Breast epithelium (tissue), 4 donors: ENCODE data around the gene ARNT2. TPM values are rescaled to one million over a fixed set of nuclear protein-coding genes. Genes with fewer than 3 reads are reported as not detected.

Experiments used
- DNase-seq, 2 donors: peaks; one replicate each; pipeline ENCODE4 v3.0.0-alpha.2; 2019; ENCODE audit warnings: low spot score in 2 of 2
- H3K27ac ChIP-seq, 2 donors: fragments of 200-600 bp; sonication (generic) in 1 of 2; one replicate each; pipeline ENCODE4 v1.5.1; 2016 to 2019; ENCODE audit warnings: mild to moderate bottlenecking in 1 of 2
- H3K27me3 ChIP-seq, 2 donors: fragments of 200-600 bp; sonication (generic) in 1 of 2; one replicate each; pipeline versions ENCODE4 v1.5.1 to v1.6.0; 2017 to 2019; ENCODE audit warnings: control low read depth in 1 of 2, mild to moderate bottlenecking in 1 of 2
- H3K36me3 ChIP-seq: fragments of 200-600 bp; one replicate; pipeline ENCODE4 v1.5.1; 2019
- H3K4me1 ChIP-seq, 2 donors: fragments of 200-600 bp; sonication (generic); one replicate each; pipeline ENCODE4 v1.5.1; 2016 to 2019; ENCODE audit warnings: control low read depth in 1 of 2
- H3K4me3 ChIP-seq, 3 donors: fragments of 200-600 bp; sonication (generic); 1 replicate in 2 of 3; 2 replicates in 1 of 3; pipeline ENCODE4 v1.5.1; 2016 to 2019; ENCODE audit warnings: mild to moderate bottlenecking in 3 of 3, moderate library complexity in 2 of 3
- H3K9me3 ChIP-seq, 2 donors: fragments of 200-600 bp; sonication (generic) in 1 of 2; one replicate each; pipeline ENCODE4 v1.5.1; 2016 to 2019; ENCODE audit warnings: control low read depth in 1 of 2
- POLR2A ChIP-seq: fragments of 450-650 bp; IDR thresholded peaks from one replicate; pipeline ENCODE4 v1.6.1; 2016; ENCODE audit warnings: antibody characterized with exemption, mild to moderate bottlenecking, moderate library complexity
- POLR2AphosphoS5 ChIP-seq, 3 donors: sonication (generic); formaldehyde crosslinking; IDR thresholded peaks; one replicate each; pipeline ENCODE4 v1.6.1; 2017; ENCODE audit warnings: antibody characterized with exemption in 3 of 3
- intact Hi-C: fragments of 100-400 bp; cut with DNase I; formaldehyde crosslinking; loops from one replicate; pipeline ENCODE4 v1.15.1; 2023; ENCODE audit warnings: low total_unique reads
- total RNA-seq, 3 donors: library from RNA; depleted of rRNA; stranded (reverse); fragments of >200 nt; gene quantifications; one replicate each; pipeline ENCODE4 v1.1.0, GENCODE V29; 2016
- TF ChIP-seq, protein P1 (sequence below), 3 donors: fragments of 450-650 bp; IDR thresholded peaks; one replicate each; pipeline ENCODE4 v1.5.1; 2016 to 2017; ENCODE audit warnings: antibody characterized with exemption in 3 of 3, mild to moderate bottlenecking in 3 of 3, moderate library complexity in 3 of 3

Gene ARNT2
- total RNA-seq, 3 donors from 2014 or later, result 5.9 to 8.5 (median 7.0) TPM

- Histone ChIP-seq H3K9me3 (no peaks in the 10 kb centered on the region), H3K4me1 (no peaks in the 10 kb centered on the region), H3K27me3 (no peaks in the 10 kb centered on the region), H3K36me3 (no peaks in the 10 kb centered on the region), H3K27ac (no peak overlapping the region), H3K4me3 (no peak overlapping the region)
- intact Hi-C loops, result no loop called here
- DNase-seq, result no peak
- TF ChIP-seq, protein P1, sequence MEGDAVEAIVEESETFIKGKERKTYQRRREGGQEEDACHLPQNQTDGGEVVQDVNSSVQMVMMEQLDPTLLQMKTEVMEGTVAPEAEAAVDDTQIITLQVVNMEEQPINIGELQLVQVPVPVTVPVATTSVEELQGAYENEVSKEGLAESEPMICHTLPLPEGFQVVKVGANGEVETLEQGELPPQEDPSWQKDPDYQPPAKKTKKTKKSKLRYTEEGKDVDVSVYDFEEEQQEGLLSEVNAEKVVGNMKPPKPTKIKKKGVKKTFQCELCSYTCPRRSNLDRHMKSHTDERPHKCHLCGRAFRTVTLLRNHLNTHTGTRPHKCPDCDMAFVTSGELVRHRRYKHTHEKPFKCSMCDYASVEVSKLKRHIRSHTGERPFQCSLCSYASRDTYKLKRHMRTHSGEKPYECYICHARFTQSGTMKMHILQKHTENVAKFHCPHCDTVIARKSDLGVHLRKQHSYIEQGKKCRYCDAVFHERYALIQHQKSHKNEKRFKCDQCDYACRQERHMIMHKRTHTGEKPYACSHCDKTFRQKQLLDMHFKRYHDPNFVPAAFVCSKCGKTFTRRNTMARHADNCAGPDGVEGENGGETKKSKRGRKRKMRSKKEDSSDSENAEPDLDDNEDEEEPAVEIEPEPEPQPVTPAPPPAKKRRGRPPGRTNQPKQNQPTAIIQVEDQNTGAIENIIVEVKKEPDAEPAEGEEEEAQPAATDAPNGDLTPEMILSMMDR (IDR thresholded peaks at IDR 0.05), result no peak
- TF ChIP-seq POLR2AphosphoS5 (IDR thresholded peaks at IDR 0.05), result no peak
- TF ChIP-seq POLR2A, result no peak
These were observed 174.7 kb downstream of the ARNT2 start for GRCh38 chr15:80578871-80579270.

GRCh38 chr15:80579611-80580010 lies 175.4 kb downstream of the ARNT2 start:
- H3K4me3 ChIP-seq, result no peak overlapping the region
- no peaks in the 10 kb centered on the region for H3K36me3 ChIP-seq
- DNase-seq, result no peak
- no peaks in the 10 kb centered on the region for H3K9me3 ChIP-seq
- no peaks in the 10 kb centered on the region for H3K4me1 ChIP-seq
- intact Hi-C loops, result loop anchor here (10.0 kb wide), 1 partner anchor 1655 kb away; no protein-coding TSS in a partner anchor
- TF ChIP-seq, protein P1 (IDR thresholded peaks at IDR 0.05), result no peak
- TF ChIP-seq POLR2A, result no peak
- TF ChIP-seq POLR2AphosphoS5 (IDR thresholded peaks at IDR 0.05), result no peak
- peak overlapping the region; percentile 53 to 71 for H3K27ac ChIP-seq
- no peaks in the 10 kb centered on the region for H3K27me3 ChIP-seq

DNA sequence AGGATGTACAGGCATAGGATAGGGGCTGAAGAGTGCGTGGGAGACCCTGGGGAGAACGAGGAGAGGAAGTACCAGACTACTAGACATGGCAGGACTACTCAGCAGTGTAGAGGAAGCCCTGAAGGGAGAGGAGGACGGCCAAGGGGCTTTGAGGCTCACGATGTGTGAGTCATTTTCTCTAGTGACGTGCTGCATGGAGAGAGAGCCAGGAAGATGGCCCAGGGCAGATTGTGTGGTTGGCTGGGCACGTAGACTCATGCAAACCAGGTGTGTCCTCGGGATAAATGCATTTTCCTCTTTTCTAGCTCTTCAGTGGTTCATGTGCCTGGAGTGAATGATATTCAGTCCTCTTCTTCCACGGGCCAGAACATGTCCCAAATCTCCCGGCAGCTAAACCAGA lies 175.9 kb downstream of the ARNT2 start:
- Histone ChIP-seq H3K9me3 (no peaks in the 10 kb centered on the region), H3K4me1 (no peaks in the 10 kb centered on the region), H3K36me3 (no peaks in the 10 kb centered on the region), H3K4me3 (no peak overlapping the region), H3K27ac (peak overlapping the region; percentile 53 to 71), H3K27me3 (no peaks in the 10 kb centered on the region)
- peak; percentile 50 to 67 for DNase-seq
- TF ChIP-seq POLR2A (no peak), POLR2AphosphoS5 (IDR thresholded peaks at IDR 0.05) (no peak)
- TF ChIP-seq, protein P1 (IDR thresholded peaks at IDR 0.05), result no peak
- intact Hi-C loops, result loop anchor here (10.0 kb wide), 1 partner anchor 1655 kb away; no protein-coding TSS in a partner anchor

- Histone ChIP-seq H3K4me3 (no peak overlapping the region), H3K9me3 (no peaks in the 10 kb centered on the region), H3K27ac (peak overlapping the region; percentile 57 to 71), H3K36me3 (no peaks in the 10 kb centered on the region), H3K4me1 (no peaks in the 10 kb centered on the region), H3K27me3 (no peaks in the 10 kb centered on the region)
- peak in 1 of 2 donors; percentile 24 for DNase-seq
- TF ChIP-seq POLR2AphosphoS5 (IDR thresholded peaks at IDR 0.05), result no peak
- TF ChIP-seq POLR2A, result no peak
- TF ChIP-seq, protein P1 (IDR thresholded peaks at IDR 0.05), result no peak
- intact Hi-C loops, result loop anchor here (10.0 kb wide), 1 partner anchor 1656 kb away; no protein-coding TSS in a partner anchor
These were observed 176.5 kb downstream of the ARNT2 start for GRCh38 chr15:80580536-80581260.

GRCh38 chr15:80581976-80582375 lies 177.8 kb downstream of the ARNT2 start:
- H3K36me3 ChIP-seq, result no peaks in the 10 kb centered on the region
- intact Hi-C loops, result loop anchor here (10.0 kb wide), 1 partner anchor 1657 kb away; no protein-coding TSS in a partner anchor
- H3K4me3 ChIP-seq, result no peak overlapping the region
- H3K4me1 ChIP-seq, result no peaks in the 10 kb centered on the region
- H3K27me3 ChIP-seq, result no peaks in the 10 kb centered on the region
- TF ChIP-seq POLR2A, result no peak
- no peak for TF ChIP-seq POLR2AphosphoS5 (IDR thresholded peaks at IDR 0.05)
- H3K9me3 ChIP-seq, result no peaks in the 10 kb centered on the region
- peak in 1 of 2 donors; percentile 28 for DNase-seq
- no peak overlapping the region for H3K27ac ChIP-seq
